DOHH2 (cell line): ENCODE measurements around the gene RAPGEF5.

ENCODE experiments used
- CTCF ChIP-seq: fragments of 200-600 bp; sonication (generic); IDR thresholded peaks from one replicate; pipeline ENCODE4 v1.5.1; 2014; ENCODE audit warnings: antibody characterized with exemption, mild to moderate bottlenecking, low read depth, low read length; ENCODE audit not compliant: poor library complexity, severe bottlenecking
- EZH2phosphoT487 ChIP-seq: fragments of 200-600 bp; sonication (generic); IDR thresholded peaks from 2 replicates; pipeline ENCODE4 v1.6.1; 2017; ENCODE audit warnings: borderline replicate concordance, mild to moderate bottlenecking, antibody characterized with exemption, low read length, moderate library complexity, mixed read lengths

DNA sequence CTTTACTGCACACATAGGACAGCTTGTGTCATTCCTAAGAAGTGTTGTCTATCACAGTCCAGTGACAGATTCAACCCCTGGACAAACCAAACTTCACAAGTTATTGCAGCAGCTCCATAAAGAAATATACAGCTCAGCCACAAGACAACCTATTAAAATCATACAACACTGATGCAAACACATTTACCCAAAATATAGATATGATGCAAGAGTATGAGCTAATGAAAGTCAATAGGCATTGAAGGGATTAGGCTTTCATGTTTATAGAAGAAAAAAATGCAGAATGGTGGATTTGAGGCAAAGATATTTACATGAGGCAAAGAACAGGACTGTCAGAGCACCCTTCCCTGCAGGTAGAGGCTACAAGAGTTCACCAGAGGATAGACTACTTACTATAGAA, 14.9 kb upstream of the RAPGEF5 start:
- TF ChIP-seq CTCF, result no peak
- no peak for TF ChIP-seq EZH2phosphoT487
